ENCODE data around the gene STK11.

- TF ChIP-seq FOS (IDR thresholded peaks at IDR 0.05; ENCODE audit: borderline replicate concordance, insufficient read depth, low read length), result no peak
- TF ChIP-seq MAX (IDR thresholded peaks at IDR 0.05; ENCODE audit: insufficient read depth, insufficient read length), result no peak
- TF ChIP-seq EZH2 (IDR thresholded peaks at IDR 0.05; ENCODE audit: borderline replicate concordance, low read depth, low read length, severe bottlenecking), result no peak
- no peak for TF ChIP-seq CTCF (IDR thresholded peaks at IDR 0.05; ENCODE audit: extremely low read depth in 1 of 2, insufficient read depth in 1 of 2, low read depth in 1 of 2, low read length in 2 of 2)
- TF ChIP-seq POLR2A (IDR thresholded peaks at IDR 0.05; ENCODE audit: low read depth, low read length), result no peak
- no peak for TF ChIP-seq JUN (IDR thresholded peaks at IDR 0.05; ENCODE audit: borderline replicate concordance, insufficient read depth, insufficient read length, low read depth)
- no peak for TF ChIP-seq POLR2AphosphoS5 (IDR thresholded peaks at IDR 0.05; ENCODE audit: insufficient read depth, low read depth, low read length)
Observed at GRCh38 chr19:1156830-1157615, 48.6 kb upstream of the STK11 start.
